SK-N-SH (cell line): ENCODE measurements around the gene FBXO36.

ENCODE experiments used
- EP300 ChIP-seq, 2 experiments: IDR thresholded peaks; 2 replicates each; pipeline versions ENCODE4 v1.4.0 to v1.6.1; 2012; ENCODE audit warnings: borderline replicate concordance in 1 of 2, low read depth in 1 of 2, low read length in 1 of 2
- EZH2phosphoT487 ChIP-seq: fragments of 200-600 bp; sonication (generic); IDR thresholded peaks from 2 replicates; pipeline ENCODE4 v1.6.1; 2017; ENCODE audit warnings: low read depth, mixed run types, mild to moderate bottlenecking, antibody characterized with exemption, moderate library complexity, borderline replicate concordance
- JUND ChIP-seq: IDR thresholded peaks from 2 replicates; pipeline ENCODE4 v1.4.0; 2012
- MAX ChIP-seq: IDR thresholded peaks from 2 replicates; pipeline ENCODE4 v1.4.0; 2012; ENCODE audit warnings: low read depth
- POLR2AphosphoS5 ChIP-seq: IDR thresholded peaks from 2 replicates; pipeline ENCODE4 v1.6.1; 2012; ENCODE audit warnings: low read depth, low read length
- RXRA ChIP-seq: IDR thresholded peaks from 2 replicates; pipeline ENCODE4 v1.4.0; 2012; ENCODE audit warnings: low read depth, mild to moderate bottlenecking, borderline replicate concordance
- SMC3 ChIP-seq: IDR thresholded peaks from 2 replicates; pipeline ENCODE4 v1.6.1; 2012; ENCODE audit warnings: low read depth, low read length, improper control_type of control experiment
- TEAD4 ChIP-seq: IDR thresholded peaks from 2 replicates; pipeline ENCODE4 v1.4.0; 2012; ENCODE audit warnings: mild to moderate bottlenecking, borderline replicate concordance; ENCODE audit not compliant: insufficient read depth
- USF2 ChIP-seq: fragments of 150-350 bp; IDR thresholded peaks from 2 replicates; pipeline ENCODE4 v1.6.1; 2017; ENCODE audit warnings: antibody characterized with exemption, low read length, low read depth, borderline replicate concordance
- YY1 ChIP-seq: IDR thresholded peaks from 2 replicates; pipeline ENCODE4 v1.4.0; 2012; ENCODE audit warnings: low read depth, mild to moderate bottlenecking
- TF ChIP-seq, protein P1 (sequence below): fragments of 200-600 bp; sonication (generic); IDR thresholded peaks from 2 replicates; pipeline ENCODE4 v1.6.1; 2017; ENCODE audit warnings: antibody characterized with exemption, mild to moderate bottlenecking, moderate library complexity

DNA sequence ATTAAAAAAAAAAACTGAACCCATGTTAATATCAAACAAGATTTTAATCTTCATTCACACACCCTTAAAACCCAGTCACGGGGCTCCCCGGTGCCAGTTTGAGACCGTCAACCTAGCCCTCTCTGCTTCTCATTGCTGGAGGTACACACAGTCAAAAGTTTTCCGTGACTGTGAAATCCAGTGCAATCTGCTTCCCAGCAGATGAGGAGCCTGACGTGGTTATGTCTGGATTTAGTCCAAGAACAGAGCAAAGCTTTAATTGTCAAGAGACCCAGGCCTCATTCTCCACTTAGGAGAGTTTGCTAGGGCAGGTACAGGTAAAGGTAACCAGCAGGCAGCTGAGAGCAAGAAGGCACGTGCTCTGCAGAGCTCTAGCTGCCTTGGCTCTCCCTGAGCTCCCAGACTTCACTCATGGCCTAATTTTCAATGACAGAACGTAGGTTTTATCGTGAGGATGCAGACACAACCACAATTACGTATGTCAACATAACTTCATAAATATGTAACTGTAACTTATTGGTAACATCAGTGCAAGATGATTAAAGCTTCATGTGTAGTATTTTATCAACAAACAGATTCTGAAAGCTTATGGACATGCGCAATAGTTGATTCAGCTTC is 90.1 kb downstream of the FBXO36 start:
- TF ChIP-seq, protein P1, sequence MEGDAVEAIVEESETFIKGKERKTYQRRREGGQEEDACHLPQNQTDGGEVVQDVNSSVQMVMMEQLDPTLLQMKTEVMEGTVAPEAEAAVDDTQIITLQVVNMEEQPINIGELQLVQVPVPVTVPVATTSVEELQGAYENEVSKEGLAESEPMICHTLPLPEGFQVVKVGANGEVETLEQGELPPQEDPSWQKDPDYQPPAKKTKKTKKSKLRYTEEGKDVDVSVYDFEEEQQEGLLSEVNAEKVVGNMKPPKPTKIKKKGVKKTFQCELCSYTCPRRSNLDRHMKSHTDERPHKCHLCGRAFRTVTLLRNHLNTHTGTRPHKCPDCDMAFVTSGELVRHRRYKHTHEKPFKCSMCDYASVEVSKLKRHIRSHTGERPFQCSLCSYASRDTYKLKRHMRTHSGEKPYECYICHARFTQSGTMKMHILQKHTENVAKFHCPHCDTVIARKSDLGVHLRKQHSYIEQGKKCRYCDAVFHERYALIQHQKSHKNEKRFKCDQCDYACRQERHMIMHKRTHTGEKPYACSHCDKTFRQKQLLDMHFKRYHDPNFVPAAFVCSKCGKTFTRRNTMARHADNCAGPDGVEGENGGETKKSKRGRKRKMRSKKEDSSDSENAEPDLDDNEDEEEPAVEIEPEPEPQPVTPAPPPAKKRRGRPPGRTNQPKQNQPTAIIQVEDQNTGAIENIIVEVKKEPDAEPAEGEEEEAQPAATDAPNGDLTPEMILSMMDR, result no peak
- TF ChIP-seq EP300 (IDR thresholded peaks at IDR 0.05; ENCODE audit: borderline replicate concordance in 1 of 2, low read depth in 1 of 2, low read length in 1 of 2), result no peak
- TF ChIP-seq POLR2AphosphoS5, result no peak
- TF ChIP-seq EZH2phosphoT487, result no peak
- no peak for TF ChIP-seq USF2
- no peak for TF ChIP-seq TEAD4
- TF ChIP-seq SMC3, result no peak
- no peak for TF ChIP-seq YY1
- TF ChIP-seq MAX, result no peak
- no peak for TF ChIP-seq RXRA
- TF ChIP-seq JUND, result no peak
